Effector memory CD4-positive, alpha-beta T cell (primary cell): ENCODE data around the gene TBC1D16.
A peak's percentile ranks its signal among the peaks of the same experiment; 100 is the strongest.

ENCODE experiments used
- DNase-seq, 3 donors: peaks; one replicate each; pipeline ENCODE4 v3.0.0-alpha.2; 2020
- H3K27ac ChIP-seq: 2 replicates; pipeline ENCODE4 v1.7.0; 2013; ENCODE audit warnings: mild to moderate bottlenecking, low read length, moderate library complexity; ENCODE audit not compliant: insufficient read depth, poor library complexity, severe bottlenecking
- H3K27me3 ChIP-seq: replicated peaks from 2 replicates; pipeline ENCODE4 v1.7.0; 2013; ENCODE audit warnings: mild to moderate bottlenecking, low read length; ENCODE audit not compliant: insufficient read depth, control insufficient read depth, poor library complexity, severe bottlenecking
- H3K36me3 ChIP-seq: 2 replicates; pipeline ENCODE4 v1.7.0; 2013; ENCODE audit warnings: mild to moderate bottlenecking, low read length, moderate library complexity; ENCODE audit not compliant: control insufficient read depth, insufficient read depth
- H3K4me1 ChIP-seq: 2 replicates; pipeline ENCODE4 v1.7.0; 2013; ENCODE audit warnings: low read length, mild to moderate bottlenecking; ENCODE audit not compliant: control insufficient read depth, insufficient read depth, poor library complexity, severe bottlenecking
- H3K4me3 ChIP-seq: 2 replicates; pipeline ENCODE4 v1.7.0; 2013; ENCODE audit warnings: low read length, low read depth, mild to moderate bottlenecking; ENCODE audit not compliant: insufficient read depth, poor library complexity, severe bottlenecking
- H3K9me3 ChIP-seq: 2 replicates; pipeline ENCODE4 v1.7.0; 2013; ENCODE audit warnings: mild to moderate bottlenecking, low read length, moderate library complexity; ENCODE audit not compliant: control insufficient read depth

Gene TBC1D16

GRCh38 chr17:80011989-80012555, 23.6 kb downstream of the TBC1D16 start:
- no peak overlapping the region for H3K4me3 ChIP-seq
- no peaks in the 10 kb centered on the region for H3K27me3 ChIP-seq
- H3K4me1 ChIP-seq: no peaks in the 10 kb centered on the region
- no peaks in the 10 kb centered on the region for H3K9me3 ChIP-seq
- H3K27ac ChIP-seq: no peak overlapping the region
- no peaks in the 10 kb centered on the region for H3K36me3 ChIP-seq
- DNase-seq: no peak

- no peaks in the 10 kb centered on the region for H3K9me3 ChIP-seq
- no peak for DNase-seq
- no peak overlapping the region for H3K27ac ChIP-seq
- H3K36me3 ChIP-seq: no peaks in the 10 kb centered on the region
- no peak overlapping the region for H3K4me3 ChIP-seq
- H3K4me1 ChIP-seq: peaks cover 8% of the 10 kb centered on the region
- no peaks in the 10 kb centered on the region for H3K27me3 ChIP-seq
Measured at GRCh38 chr17:80010283-80010858, 25.3 kb downstream of the TBC1D16 start.

GRCh38 chr17:80009391-80010282, 26.0 kb downstream of the TBC1D16 start:
- Histone ChIP-seq H3K27ac (no peak overlapping the region), H3K4me3 (no peak overlapping the region), H3K27me3 (no peaks in the 10 kb centered on the region), H3K36me3 (no peaks in the 10 kb centered on the region), H3K9me3 (no peaks in the 10 kb centered on the region), H3K4me1 (peaks cover 8% of the 10 kb centered on the region)
- no peak for DNase-seq

GRCh38 chr17:80008848-80009247, 26.8 kb downstream of the TBC1D16 start:
- DNase-seq: no peak
- no peak overlapping the region for H3K4me3 ChIP-seq
- H3K4me1 ChIP-seq: peaks cover 8% of the 10 kb centered on the region
- no peaks in the 10 kb centered on the region for H3K9me3 ChIP-seq
- H3K27ac ChIP-seq: no peak overlapping the region
- no peaks in the 10 kb centered on the region for H3K27me3 ChIP-seq
- no peaks in the 10 kb centered on the region for H3K36me3 ChIP-seq

- DNase-seq: peak; percentile 46 to 61 (median 49)
- H3K27ac ChIP-seq: no peak overlapping the region
Measured at GRCh38 chr17:80008383-80008840, 27.3 kb downstream of the TBC1D16 start.

GRCh38 chr17:80007939-80008338, 27.7 kb downstream of the TBC1D16 start:
- H3K9me3 ChIP-seq: no peaks in the 10 kb centered on the region
- H3K36me3 ChIP-seq: no peaks in the 10 kb centered on the region

More at GRCh38 chr17:80008383-80008840, 27.3 kb downstream of the TBC1D16 start:
- H3K27me3 ChIP-seq: no peaks in the 10 kb centered on the region
- peaks cover 8% of the 10 kb centered on the region for H3K4me1 ChIP-seq
- no peak overlapping the region for H3K4me3 ChIP-seq
- no peaks in the 10 kb centered on the region for H3K36me3 ChIP-seq
- H3K9me3 ChIP-seq: no peaks in the 10 kb centered on the region

GRCh38 chr17:80006811-80007752, 28.6 kb downstream of the TBC1D16 start:
- Histone ChIP-seq H3K36me3 (no peaks in the 10 kb centered on the region), H3K4me3 (no peak overlapping the region), H3K27ac (no peak overlapping the region), H3K27me3 (no peaks in the 10 kb centered on the region), H3K4me1 (peaks cover 8% of the 10 kb centered on the region), H3K9me3 (no peaks in the 10 kb centered on the region)
- DNase-seq: no peak

More at GRCh38 chr17:80007939-80008338, 27.7 kb downstream of the TBC1D16 start:
- H3K27ac ChIP-seq: no peak overlapping the region
- no peaks in the 10 kb centered on the region for H3K27me3 ChIP-seq
- peaks cover 8% of the 10 kb centered on the region for H3K4me1 ChIP-seq
- DNase-seq: no peak
- H3K4me3 ChIP-seq: no peak overlapping the region

- H3K36me3 ChIP-seq: no peaks in the 10 kb centered on the region
- no peaks in the 10 kb centered on the region for H3K9me3 ChIP-seq
- no peak for DNase-seq
- H3K27ac ChIP-seq: no peak overlapping the region
- H3K4me3 ChIP-seq: no peak overlapping the region
- no peaks in the 10 kb centered on the region for H3K27me3 ChIP-seq
- H3K4me1 ChIP-seq: peaks cover 8% of the 10 kb centered on the region
Measured at GRCh38 chr17:80006339-80006720, 29.3 kb downstream of the TBC1D16 start.
